Esophagus (tissue), 2 donors: Measurements from ENCODE around the gene TSTD2. TPM values are rescaled to one million over a fixed set of nuclear protein-coding genes. Genes with fewer than 3 reads are reported as not detected.

Experiments used
- H3K27ac ChIP-seq, 2 donors: one replicate each; pipeline ENCODE4 v1.5.1; 2013; ENCODE audit warnings: low read depth in 2 of 2, mild to moderate bottlenecking in 2 of 2, inconsistent platforms in 1 of 2, low read length in 1 of 2, moderate library complexity in 1 of 2
- H3K27me3 ChIP-seq, 2 donors: one replicate each; pipeline ENCODE4 v1.6.1; 2013; ENCODE audit warnings: low read length in 2 of 2, control low read depth in 1 of 2, mild to moderate bottlenecking in 1 of 2; ENCODE audit not compliant: insufficient read depth in 2 of 2, control insufficient read depth in 1 of 2
- H3K36me3 ChIP-seq, 2 donors: one replicate each; pipeline ENCODE4 v1.6.1; 2013; ENCODE audit warnings: low read length in 1 of 2; ENCODE audit not compliant: control insufficient read depth in 2 of 2, insufficient read depth in 2 of 2
- H3K4me1 ChIP-seq, 2 donors: one replicate each; pipeline ENCODE4 v1.6.1; 2013; ENCODE audit warnings: low read length in 1 of 2; ENCODE audit not compliant: control insufficient read depth in 2 of 2, insufficient read depth in 2 of 2
- H3K4me3 ChIP-seq, 2 donors: one replicate each; pipeline ENCODE4 v1.5.1; 2013; ENCODE audit warnings: low read length in 2 of 2, mild to moderate bottlenecking in 2 of 2, low read depth in 1 of 2, moderate library complexity in 1 of 2
- H3K9me3 ChIP-seq, 2 donors: one replicate each; pipeline ENCODE4 v1.6.1; 2013; ENCODE audit warnings: mild to moderate bottlenecking in 2 of 2, low read depth in 1 of 2, low read length in 1 of 2, moderate library complexity in 1 of 2; ENCODE audit not compliant: control insufficient read depth in 2 of 2, insufficient read depth in 1 of 2
- WGBS, 2 donors: extraction: QIAGEN DNeasy Blood & Tissue Kit; methylation state at CpG; one replicate each; pipeline ENCODE4 v1.1.7; 2013; 5-methylcytosine and 5-hydroxymethylcytosine counted together
- polyA plus RNA-seq, 2 donors: library from polyadenylated mRNA; stranded (reverse); fragments of 200-250 nt; gene quantifications; one replicate each; pipeline ENCODE4 v1.2.3, GENCODE V29; 2013
- donor health status: healthy with polysubstance abuse.
- donor health status: Bipolar disorder and iron deficiency.

Gene TSTD2
- polyA plus RNA-seq, 2 donors, result 7.1 to 7.9 TPM

GRCh38 chr9:97660847-97661246, 27.7 kb upstream of the TSTD2 start:
- Histone ChIP-seq H3K9me3 (no peaks in the 10 kb centered on the region), H3K36me3 (peaks cover 8 to 13% of the 10 kb centered on the region in 2 donors), H3K4me1 (no peaks in the 10 kb centered on the region), H3K27ac (no peak overlapping the region), H3K4me3 (no peak overlapping the region), H3K27me3 (no peaks in the 10 kb centered on the region)
- WGBS, 2 donors, result 90 to 95% methylated on average over 2 of the region's 2 CpGs

DNA sequence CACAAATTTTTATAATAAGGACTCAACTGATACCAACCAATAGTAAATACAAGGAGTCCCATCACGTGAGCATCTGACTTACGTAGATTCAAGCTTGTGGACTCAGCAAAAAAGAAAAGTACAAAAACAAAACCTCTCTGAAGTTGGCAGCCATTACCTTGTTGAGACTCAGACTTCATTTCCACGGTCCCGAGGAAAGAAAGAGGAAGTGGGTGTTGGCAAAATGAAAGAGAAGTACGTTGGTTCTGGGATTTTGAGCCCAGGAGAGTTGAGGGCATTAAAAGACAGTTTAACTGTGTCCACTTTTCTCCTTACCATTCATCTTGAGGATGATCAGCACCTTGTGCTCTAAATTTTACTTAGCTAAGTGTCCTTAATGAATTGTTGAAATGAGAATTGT, 27.2 kb upstream of the TSTD2 start:
- H3K4me1 ChIP-seq, result no peaks in the 10 kb centered on the region
- no peaks in the 10 kb centered on the region for H3K27me3 ChIP-seq
- no peaks in the 10 kb centered on the region for H3K9me3 ChIP-seq
- H3K27ac ChIP-seq, result no peak overlapping the region
- peaks cover 6 to 13% of the 10 kb centered on the region in 2 donors for H3K36me3 ChIP-seq
- H3K4me3 ChIP-seq, result no peak overlapping the region
- WGBS, 2 donors, result 78 to 79% methylated on average over 5 of the region's 5 CpGs

DNA sequence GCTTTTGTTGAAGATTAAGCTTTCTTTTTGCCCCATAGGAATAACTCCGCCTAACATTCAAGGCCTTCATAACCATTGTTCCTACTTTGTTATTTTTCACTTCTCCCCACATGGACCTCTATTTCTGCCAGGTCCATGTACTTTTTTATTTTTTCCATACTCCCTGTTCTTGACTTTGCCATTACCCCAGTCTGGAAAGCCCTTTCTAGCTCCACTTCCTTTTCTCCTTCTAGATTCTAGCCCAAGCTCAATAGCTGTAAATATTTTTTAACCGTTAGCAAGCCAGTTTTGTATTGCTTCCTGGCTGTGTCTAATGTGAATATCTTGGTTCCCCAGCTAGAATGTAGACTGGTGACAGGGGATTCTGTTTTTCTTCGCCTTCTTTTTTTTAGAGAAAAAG, 26.6 kb upstream of the TSTD2 start:
- H3K4me1 ChIP-seq, result no peaks in the 10 kb centered on the region
- H3K27me3 ChIP-seq, result no peaks in the 10 kb centered on the region
- H3K36me3 ChIP-seq, result peaks cover 4 to 12% of the 10 kb centered on the region in 2 donors
- H3K4me3 ChIP-seq, result no peak overlapping the region
- 91 to 94% methylated on average over 3 of the region's 3 CpGs for WGBS, 2 donors
- H3K9me3 ChIP-seq, result no peaks in the 10 kb centered on the region
- H3K27ac ChIP-seq, result no peak overlapping the region

GRCh38 chr9:97658707-97659106, 25.5 kb upstream of the TSTD2 start:
- Histone ChIP-seq H3K27ac (no peak overlapping the region), H3K4me1 (no peaks in the 10 kb centered on the region), H3K27me3 (no peaks in the 10 kb centered on the region), H3K9me3 (no peaks in the 10 kb centered on the region), H3K4me3 (no peak overlapping the region), H3K36me3 (peaks cover 5 to 6% of the 10 kb centered on the region in 2 donors)
- 64 to 73% methylated on average over 1 of the region's 1 CpG for WGBS, 2 donors

DNA sequence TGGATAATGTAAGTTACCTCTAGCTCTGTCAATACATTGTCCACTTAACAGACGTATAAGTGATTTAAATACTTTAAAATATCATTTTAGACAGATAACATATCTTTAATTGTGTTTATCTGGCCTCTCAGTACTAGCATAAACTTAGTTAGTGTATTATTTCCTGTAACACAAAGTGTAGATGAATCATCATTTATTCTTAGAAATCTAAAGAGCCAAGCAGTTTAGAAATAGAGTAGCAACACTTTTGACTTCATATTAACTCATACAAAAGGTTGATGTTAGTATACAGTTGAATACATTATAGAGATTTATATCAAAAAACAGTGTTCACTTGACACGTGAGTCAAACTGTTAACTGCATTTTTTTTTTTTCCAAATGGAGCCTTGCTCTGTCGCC, 18.5 kb upstream of the TSTD2 start:
- Histone ChIP-seq H3K9me3 (no peaks in the 10 kb centered on the region), H3K27me3 (no peaks in the 10 kb centered on the region), H3K4me1 (no peaks in the 10 kb centered on the region), H3K27ac (no peak overlapping the region), H3K36me3 (peaks cover 5 to 12% of the 10 kb centered on the region in 2 donors), H3K4me3 (no peak overlapping the region)
- 79 to 84% methylated on average over 3 of the region's 3 CpGs for WGBS, 2 donors

GRCh38 chr9:97647996-97648395, 14.8 kb upstream of the TSTD2 start:
- H3K36me3 ChIP-seq, result peaks cover 7 to 8% of the 10 kb centered on the region in 2 donors
- 95 to 96% methylated on average over 5 of the region's 5 CpGs for WGBS, 2 donors
- no peaks in the 10 kb centered on the region for H3K9me3 ChIP-seq
- no peaks in the 10 kb centered on the region for H3K27me3 ChIP-seq
- no peak overlapping the region for H3K27ac ChIP-seq
- H3K4me1 ChIP-seq, result no peaks in the 10 kb centered on the region
- H3K4me3 ChIP-seq, result no peak overlapping the region

DNA sequence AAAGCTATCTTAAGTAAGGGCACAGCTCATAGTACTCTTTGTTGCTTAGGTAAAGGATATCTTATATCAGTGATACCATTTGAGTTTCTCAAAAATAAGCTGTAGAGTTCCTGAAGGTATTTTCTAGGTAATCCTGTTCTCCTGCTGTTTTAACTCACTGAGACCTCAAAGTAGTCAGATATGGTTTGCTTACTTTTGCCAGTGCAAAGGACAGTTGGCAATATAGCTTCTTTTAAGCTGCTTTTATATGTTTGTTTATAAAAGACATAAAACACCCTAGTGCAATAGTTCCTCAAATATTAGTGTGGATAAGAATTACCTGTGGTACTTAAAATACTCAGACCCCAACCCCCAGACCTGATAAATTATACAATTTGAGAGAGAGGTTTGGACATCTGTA, 12.6 kb upstream of the TSTD2 start:
- Histone ChIP-seq H3K36me3 (peaks cover 7 to 8% of the 10 kb centered on the region in 2 donors), H3K27ac (no peak overlapping the region), H3K4me1 (no peaks in the 10 kb centered on the region), H3K9me3 (no peaks in the 10 kb centered on the region), H3K4me3 (no peak overlapping the region), H3K27me3 (no peaks in the 10 kb centered on the region)

- H3K27ac ChIP-seq, result no peak overlapping the region
- WGBS, 2 donors, result 72 to 88% methylated on average over 2 of the region's 2 CpGs
Measured at GRCh38 chr9:97640325-97640724, 7.2 kb upstream of the TSTD2 start.

DNA sequence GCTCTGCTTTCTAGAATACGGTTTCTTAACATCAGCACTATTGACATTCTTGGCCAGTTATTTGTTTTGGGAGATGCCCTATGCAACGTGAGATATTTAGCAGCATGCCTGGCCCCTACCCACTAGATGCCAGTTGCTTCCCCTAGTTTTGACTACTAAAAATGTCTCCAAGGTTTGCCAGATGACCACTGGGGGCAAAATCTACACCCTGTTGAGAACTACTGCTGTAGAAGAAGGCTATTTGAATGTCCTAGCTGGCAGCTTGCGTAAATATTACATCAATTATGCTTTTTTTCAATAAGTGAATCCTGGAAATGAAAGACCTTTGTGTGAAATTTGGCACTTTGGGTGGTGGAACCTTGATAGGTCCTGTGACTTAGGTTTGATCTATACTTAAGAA, 5.5 kb upstream of the TSTD2 start:
- 75% methylated on average over 3 of the region's 3 CpGs for WGBS, 2 donors

More at GRCh38 chr9:97640325-97640724, 7.2 kb upstream of the TSTD2 start:
- H3K4me3 ChIP-seq, result no peak overlapping the region
- H3K9me3 ChIP-seq, result no peaks in the 10 kb centered on the region
- H3K36me3 ChIP-seq, result peaks cover 2 to 4% of the 10 kb centered on the region in 2 donors
- H3K27me3 ChIP-seq, result no peaks in the 10 kb centered on the region
- no peaks in the 10 kb centered on the region for H3K4me1 ChIP-seq

DNA sequence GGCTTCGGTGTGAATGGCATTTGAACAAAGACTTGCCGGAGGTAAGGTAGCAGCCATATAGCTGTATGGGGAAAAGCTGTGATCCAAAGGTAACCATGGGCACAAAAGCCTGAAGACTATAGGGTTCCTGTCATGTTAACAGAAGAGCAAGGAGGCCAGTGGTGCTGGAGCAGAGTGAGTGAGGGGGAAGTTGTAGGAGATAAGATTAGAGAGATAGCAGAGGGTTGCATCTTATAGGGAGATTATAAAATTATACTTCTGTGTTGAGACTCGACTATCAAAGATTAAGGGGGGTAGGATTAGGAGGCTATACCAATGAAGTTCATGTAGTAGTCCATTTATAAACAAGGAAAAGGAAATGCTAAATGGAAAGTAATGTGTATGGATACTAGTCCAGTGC, 3.7 kb upstream of the TSTD2 start:
- H3K27ac ChIP-seq, result no peak overlapping the region
- 75 to 78% methylated on average over 3 of the region's 3 CpGs for WGBS, 2 donors
- H3K27me3 ChIP-seq, result no peaks in the 10 kb centered on the region
- H3K36me3 ChIP-seq, result no peaks in the 10 kb centered on the region
- no peaks in the 10 kb centered on the region for H3K4me1 ChIP-seq
- no peaks in the 10 kb centered on the region for H3K9me3 ChIP-seq
- no peak overlapping the region for H3K4me3 ChIP-seq

More for the DNA sequence above, 5.5 kb upstream of the TSTD2 start:
- Histone ChIP-seq H3K27me3 (no peaks in the 10 kb centered on the region), H3K4me3 (no peak overlapping the region), H3K9me3 (no peaks in the 10 kb centered on the region), H3K36me3 (peaks cover 0 to 2% of the 10 kb centered on the region in 2 donors), H3K4me1 (no peaks in the 10 kb centered on the region), H3K27ac (no peak overlapping the region)
